Measurements from ENCODE around the gene GPLD1. TPM values are rescaled to one million over a fixed set of nuclear protein-coding genes. Genes with fewer than 3 reads are reported as not detected.
"Not testable (repeated sequence)": the region's sequence is repeated elsewhere in the genome, so short reads cannot be mapped to it uniquely, and the experiment has no call there.

GPLD1 gene
- total RNA-seq, 4 donors from 2014 or later = 0.27 to 1.9 (median 0.64) TPM

GRCh38 chr6:24401458-24401857 lies 87.9 kb downstream of the GPLD1 start:
- Histone ChIP-seq H3K27ac (no peak overlapping the region), H3K9me3 (no peaks in the 10 kb centered on the region), H3K4me1 (peaks cover 5 to 30% (median 8%) of the 10 kb centered on the region in 3 donors), H3K36me3 (peaks cover 0 to 17% (median 0%) of the 10 kb centered on the region in 3 donors), H3K4me3 (no peak overlapping the region), H3K27me3 (peaks cover 0 to 28% (median 0%) of the 10 kb centered on the region in 4 donors)
- WGBS, 2 donors = 38 to 56% methylated on average over 3 to 4 of the region's 4 CpGs
- intact Hi-C loops (cut with DNase I) = no loop called here
- TF ChIP-seq CTCF (IDR thresholded peaks at IDR 0.05) (no peak), POLR2A (IDR thresholded peaks at IDR 0.05) (no peak)
- no peak for DNase-seq

GRCh38 chr6:24400045-24401039 lies 89.0 kb downstream of the GPLD1 start:
- Histone ChIP-seq H3K4me1 (peaks cover 5 to 28% (median 8%) of the 10 kb centered on the region in 3 donors), H3K27me3 (peaks cover 0 to 38% (median 0%) of the 10 kb centered on the region in 4 donors)
- H3K9me3 ChIP-seq; H3K36me3 ChIP-seq; H3K4me3 ChIP-seq; DNase-seq; H3K27ac ChIP-seq; intact Hi-C loops (cut with DNase I): not testable (repeated sequence)
- 17 to 18% methylated on average over 17 of the region's 17 CpGs for WGBS, 2 donors

- no peaks in the 10 kb centered on the region for H3K36me3 ChIP-seq
These were observed 91.7 kb downstream of the GPLD1 start for GRCh38 chr6:24397631-24398030.

GRCh38 chr6:24396824-24397223 lies 92.6 kb downstream of the GPLD1 start:
- Histone ChIP-seq H3K36me3 (no peaks in the 10 kb centered on the region), H3K4me1 (no peaks in the 10 kb centered on the region), H3K4me3 (no peak overlapping the region), H3K9me3 (no peaks in the 10 kb centered on the region), H3K27me3 (peaks cover 0 to 38% (median 0%) of the 10 kb centered on the region in 4 donors), H3K27ac (no peak overlapping the region)
- 70 to 88% methylated on average over 1 of the region's 1 CpG for WGBS, 2 donors
- no peak for DNase-seq
- intact Hi-C loops (cut with DNase I) = no loop called here
- TF ChIP-seq CTCF (IDR thresholded peaks at IDR 0.05) (no peak), POLR2A (IDR thresholded peaks at IDR 0.05) (no peak)

More at GRCh38 chr6:24397631-24398030, 91.7 kb downstream of the GPLD1 start:
- WGBS, 2 donors = 29 to 45% methylated on average over 1 of the region's 1 CpG
- Histone ChIP-seq H3K4me1 (peaks cover 4 to 7% (median 5%) of the 10 kb centered on the region in 3 donors), H3K27ac (no peak overlapping the region), H3K9me3 (no peaks in the 10 kb centered on the region), H3K4me3 (no peak overlapping the region), H3K27me3 (peaks cover 0 to 38% (median 0%) of the 10 kb centered on the region in 4 donors)
- intact Hi-C loops (cut with DNase I) = no loop called here
- no peak for TF ChIP-seq POLR2A (IDR thresholded peaks at IDR 0.05)
- no peak for TF ChIP-seq CTCF (IDR thresholded peaks at IDR 0.05)
- no peak for DNase-seq

GRCh38 chr6:24394780-24395437 lies 94.5 kb downstream of the GPLD1 start:
- H3K36me3 ChIP-seq = no peaks in the 10 kb centered on the region
- H3K4me3 ChIP-seq = no peak overlapping the region
- H3K27ac ChIP-seq = no peak overlapping the region
- no peak for DNase-seq
- H3K9me3 ChIP-seq = no peaks in the 10 kb centered on the region
- TF ChIP-seq CTCF (IDR thresholded peaks at IDR 0.05) = no peak
- no peak for TF ChIP-seq POLR2A (IDR thresholded peaks at IDR 0.05)
- 66 to 69% methylated on average over 4 of the region's 4 CpGs for WGBS, 2 donors
- H3K27me3 ChIP-seq = peaks cover 0 to 37% (median 0%) of the 10 kb centered on the region in 4 donors
- intact Hi-C loops (cut with DNase I) = no loop called here
- H3K4me1 ChIP-seq = no peaks in the 10 kb centered on the region
